ENCODE data around the gene GNAQ. TPM values are rescaled to one million over a fixed set of nuclear protein-coding genes. Genes with fewer than 3 reads are reported as not detected.

Gene GNAQ
- total RNA-seq, 1 donor from 2014 or later = 20.6 TPM

GRCh38 chr9:77820293-77820954 is 211.2 kb downstream of the GNAQ start:
- no peak for TF ChIP-seq CTCF (conservative IDR thresholded peaks at IDR 0.05; ENCODE audit: low read depth, low read length)
- no peak overlapping the region for H3K4me3 ChIP-seq (ENCODE audit: low read depth, low read length)
- no peak for DNase-seq (ENCODE audit: low read depth)

GRCh38 chr9:77819657-77820056 is 212.0 kb downstream of the GNAQ start:
- H3K4me3 ChIP-seq (ENCODE audit: low read depth, low read length) = no peak overlapping the region
- no peak for TF ChIP-seq CTCF (conservative IDR thresholded peaks at IDR 0.05; ENCODE audit: low read depth, low read length)
- DNase-seq (ENCODE audit: low read depth) = no peak

- TF ChIP-seq CTCF (conservative IDR thresholded peaks at IDR 0.05; ENCODE audit: low read depth, low read length) = no peak
- H3K4me3 ChIP-seq (ENCODE audit: low read depth, low read length) = no peak overlapping the region
- no peak for DNase-seq (ENCODE audit: low read depth)
These were observed 213.9 kb downstream of the GNAQ start for GRCh38 chr9:77817590-77818311.

- no peak overlapping the region for H3K4me3 ChIP-seq (ENCODE audit: low read depth, low read length)
- no peak for TF ChIP-seq CTCF (conservative IDR thresholded peaks at IDR 0.05; ENCODE audit: low read depth, low read length)
- no peak for DNase-seq (ENCODE audit: low read depth)
These were observed 214.8 kb downstream of the GNAQ start for GRCh38 chr9:77816641-77817341.

- H3K4me3 ChIP-seq (ENCODE audit: low read depth, low read length) = no peak overlapping the region
- DNase-seq (ENCODE audit: low read depth) = no peak
- no peak for TF ChIP-seq CTCF (conservative IDR thresholded peaks at IDR 0.05; ENCODE audit: low read depth, low read length)
These were observed 216.4 kb downstream of the GNAQ start for GRCh38 chr9:77815260-77815659.

- no peak for TF ChIP-seq CTCF (conservative IDR thresholded peaks at IDR 0.05; ENCODE audit: low read depth, low read length)
- no peak for DNase-seq (ENCODE audit: low read depth)
- H3K4me3 ChIP-seq (ENCODE audit: low read depth, low read length) = no peak overlapping the region
These were observed 219.8 kb downstream of the GNAQ start for GRCh38 chr9:77811832-77812231.

All from epithelial cell of proximal tubule (primary cell).